Measurements from ENCODE around the gene URM1. TPM values are rescaled to one million over a fixed set of nuclear protein-coding genes. Genes with fewer than 3 reads are reported as not detected.

Gene URM1
- polyA plus RNA-seq, 4 donors = 56.1 to 83.6 (median 66.0) TPM

DNA sequence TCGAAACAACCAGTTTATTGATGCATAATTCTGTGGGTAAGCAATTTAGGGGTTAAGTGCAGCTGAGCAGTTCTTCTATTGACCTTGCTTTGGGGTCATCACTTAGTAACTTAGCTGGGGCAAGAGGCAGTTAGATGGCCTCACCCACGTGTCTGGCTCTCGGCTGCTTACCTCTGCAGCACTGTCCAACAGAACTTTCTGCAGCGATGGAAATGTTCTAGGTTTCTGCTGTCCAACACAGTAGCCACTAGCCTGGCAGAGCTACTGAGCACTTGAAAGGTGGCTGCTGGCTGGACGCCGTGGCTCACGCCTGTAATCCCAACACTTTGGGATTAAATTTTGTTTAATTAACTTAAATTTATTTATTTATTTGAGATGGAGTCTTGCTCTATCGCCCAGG lies 13.1 kb upstream of the URM1 start:
- no peak overlapping the region for H3K4me3 ChIP-seq (ENCODE audit: low read depth in 1 of 3, low read length in 3 of 3)
- H3K27ac ChIP-seq (ENCODE audit: low read depth in 1 of 3, low read length in 2 of 3) = no peak overlapping the region
- peaks cover 3 to 67% (median 20%) of the 10 kb centered on the region in 3 donors for H3K36me3 ChIP-seq (ENCODE audit: control insufficient read depth in 3 of 3, insufficient read depth in 2 of 3, low read depth in 1 of 3, low read length in 3 of 3)
- peaks cover 0 to 10% (median 0%) of the 10 kb centered on the region in 3 donors for H3K4me1 ChIP-seq (ENCODE audit: control insufficient read depth in 3 of 3, insufficient read depth in 2 of 3, low read depth in 1 of 3, low read length in 2 of 3)
- no peaks in the 10 kb centered on the region for H3K27me3 ChIP-seq (ENCODE audit: control insufficient read depth in 3 of 3, insufficient read depth in 3 of 3, low read length in 3 of 3)
- 77 to 82% (median 81%) methylated on average over 8 of the region's 8 CpGs for WGBS, 3 donors
- DNase-seq (no peak), FAIRE-seq (no peak)
- no peaks in the 10 kb centered on the region for H3K9me3 ChIP-seq (ENCODE audit: control insufficient read depth in 2 of 2, insufficient read depth in 1 of 2, low read depth in 1 of 2, low read length in 1 of 2)

- Histone ChIP-seq H3K27me3 (ENCODE audit: control insufficient read depth in 3 of 3, insufficient read depth in 3 of 3, low read length in 3 of 3) (no peaks in the 10 kb centered on the region), H3K4me3 (ENCODE audit: low read depth in 1 of 3, low read length in 3 of 3) (no peak overlapping the region), H3K27ac (ENCODE audit: low read depth in 1 of 3, low read length in 2 of 3) (no peak overlapping the region), H3K36me3 (ENCODE audit: control insufficient read depth in 3 of 3, insufficient read depth in 2 of 3, low read depth in 1 of 3, low read length in 3 of 3) (peaks cover 3 to 61% (median 20%) of the 10 kb centered on the region in 3 donors), H3K4me1 (ENCODE audit: control insufficient read depth in 3 of 3, insufficient read depth in 2 of 3, low read depth in 1 of 3, low read length in 2 of 3) (peaks cover 0 to 10% (median 0%) of the 10 kb centered on the region in 3 donors), H3K9me3 (ENCODE audit: control insufficient read depth in 2 of 2, insufficient read depth in 1 of 2, low read depth in 1 of 2, low read length in 1 of 2) (no peaks in the 10 kb centered on the region)
- DNase-seq = no peak
- FAIRE-seq = no peak
- 84 to 92% (median 88%) methylated on average over 4 of the region's 4 CpGs for WGBS, 3 donors
These were observed 12.3 kb upstream of the URM1 start for GRCh38 chr9:128358861-128359260.

DNA sequence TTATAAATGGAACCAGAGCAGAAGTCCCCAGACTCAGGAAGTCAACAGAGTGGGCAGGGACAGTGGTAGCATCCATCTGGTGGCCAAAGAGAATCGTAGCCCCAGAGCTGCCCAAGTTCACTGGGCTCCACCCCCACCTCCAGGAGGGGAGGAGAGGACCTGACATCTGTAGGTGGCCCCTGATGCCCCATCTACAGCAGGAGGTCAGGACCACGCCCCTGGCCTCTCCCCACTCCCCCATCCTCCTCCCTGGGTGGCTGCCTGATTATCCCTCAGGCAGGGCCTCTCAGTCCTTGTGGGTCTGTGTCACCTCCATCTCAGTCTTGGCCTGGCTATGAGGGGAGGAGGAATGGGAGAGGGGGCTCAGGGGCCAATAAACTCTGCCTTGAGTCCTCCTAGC lies 10.3 kb upstream of the URM1 start:
- no peak overlapping the region for H3K27ac ChIP-seq (ENCODE audit: low read depth in 1 of 3, low read length in 2 of 3)
- H3K4me1 ChIP-seq (ENCODE audit: control insufficient read depth in 3 of 3, insufficient read depth in 2 of 3, low read depth in 1 of 3, low read length in 2 of 3) = peaks cover 0 to 17% (median 0%) of the 10 kb centered on the region in 3 donors
- FAIRE-seq (no peak), DNase-seq (no peak)
- H3K9me3 ChIP-seq (ENCODE audit: control insufficient read depth in 2 of 2, insufficient read depth in 1 of 2, low read depth in 1 of 2, low read length in 1 of 2) = no peaks in the 10 kb centered on the region
- H3K36me3 ChIP-seq (ENCODE audit: control insufficient read depth in 3 of 3, insufficient read depth in 2 of 3, low read depth in 1 of 3, low read length in 3 of 3) = peaks cover 3 to 42% (median 8%) of the 10 kb centered on the region in 3 donors
- no peak overlapping the region for H3K4me3 ChIP-seq (ENCODE audit: low read depth in 1 of 3, low read length in 3 of 3)
- no peaks in the 10 kb centered on the region for H3K27me3 ChIP-seq (ENCODE audit: control insufficient read depth in 3 of 3, insufficient read depth in 3 of 3, low read length in 3 of 3)
- WGBS, 3 donors = 61 to 72% (median 66%) methylated on average over 2 of the region's 2 CpGs

- H3K4me3 ChIP-seq (ENCODE audit: low read depth in 1 of 3, low read length in 3 of 3) = no peak overlapping the region
- WGBS, 3 donors = 55% methylated on average over 14 of the region's 14 CpGs
- DNase-seq (no peak), FAIRE-seq (no peak)
- no peaks in the 10 kb centered on the region for H3K27me3 ChIP-seq (ENCODE audit: control insufficient read depth in 3 of 3, insufficient read depth in 3 of 3, low read length in 3 of 3)
- H3K9me3 ChIP-seq (ENCODE audit: control insufficient read depth in 2 of 2, insufficient read depth in 1 of 2, low read depth in 1 of 2, low read length in 1 of 2) = no peaks in the 10 kb centered on the region
- H3K4me1 ChIP-seq (ENCODE audit: control insufficient read depth in 3 of 3, insufficient read depth in 2 of 3, low read depth in 1 of 3, low read length in 2 of 3) = peaks cover 0 to 17% (median 0%) of the 10 kb centered on the region in 3 donors
- H3K27ac ChIP-seq (ENCODE audit: low read depth in 1 of 3, low read length in 2 of 3) = peak overlapping the region in 1 of 3 donors; percentile 11
- H3K36me3 ChIP-seq (ENCODE audit: control insufficient read depth in 3 of 3, insufficient read depth in 2 of 3, low read depth in 1 of 3, low read length in 3 of 3) = peaks cover 3 to 36% (median 4%) of the 10 kb centered on the region in 3 donors
These were observed 9.7 kb upstream of the URM1 start for GRCh38 chr9:128361296-128361985.

GRCh38 chr9:128361986-128362646 lies 9.1 kb upstream of the URM1 start:
- Histone ChIP-seq H3K27me3 (ENCODE audit: control insufficient read depth in 3 of 3, insufficient read depth in 3 of 3, low read length in 3 of 3) (no peaks in the 10 kb centered on the region), H3K4me3 (ENCODE audit: low read depth in 1 of 3, low read length in 3 of 3) (peak overlapping the region in 1 of 3 donors; percentile 43), H3K9me3 (ENCODE audit: control insufficient read depth in 2 of 2, insufficient read depth in 1 of 2, low read depth in 1 of 2, low read length in 1 of 2) (no peaks in the 10 kb centered on the region), H3K36me3 (ENCODE audit: control insufficient read depth in 3 of 3, insufficient read depth in 2 of 3, low read depth in 1 of 3, low read length in 3 of 3) (peaks cover 2 to 34% (median 4%) of the 10 kb centered on the region in 3 donors), H3K27ac (ENCODE audit: low read depth in 1 of 3, low read length in 2 of 3) (peak overlapping the region in 2 of 3 donors; percentile 11 to 29), H3K4me1 (ENCODE audit: control insufficient read depth in 3 of 3, insufficient read depth in 2 of 3, low read depth in 1 of 3, low read length in 2 of 3) (peaks cover 0 to 17% (median 0%) of the 10 kb centered on the region in 3 donors)
- WGBS, 3 donors = 9 to 11% (median 9%) methylated on average over 20 of the region's 20 CpGs
- FAIRE-seq (no peak), DNase-seq (peak; percentile 83 to 89)

DNA sequence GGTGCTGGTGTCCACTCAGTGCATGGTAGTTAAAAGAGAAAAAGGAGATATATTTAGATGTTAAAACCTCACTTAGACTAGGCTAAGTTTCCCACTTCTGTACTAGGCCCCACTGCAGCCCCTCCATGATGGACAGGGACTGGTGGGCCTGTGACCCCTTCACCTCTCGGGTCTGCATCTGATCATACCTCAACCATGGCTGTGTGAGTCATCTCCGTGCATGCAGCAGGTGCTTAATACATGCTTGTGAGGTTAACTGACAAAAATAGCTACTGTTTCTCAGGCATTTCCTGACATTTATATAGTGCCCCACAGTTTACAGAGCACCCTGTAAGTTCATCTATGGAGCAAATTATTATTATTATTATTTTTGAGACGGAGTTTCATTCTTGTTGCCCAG lies 8.4 kb upstream of the URM1 start:
- no peak for DNase-seq
- FAIRE-seq = no peak
- no peak overlapping the region for H3K27ac ChIP-seq (ENCODE audit: low read depth in 1 of 3, low read length in 2 of 3)
- WGBS, 3 donors = 80 to 86% (median 84%) methylated on average over 3 of the region's 3 CpGs
- H3K9me3 ChIP-seq (ENCODE audit: control insufficient read depth in 2 of 2, insufficient read depth in 1 of 2, low read depth in 1 of 2, low read length in 1 of 2) = no peaks in the 10 kb centered on the region
- no peaks in the 10 kb centered on the region for H3K27me3 ChIP-seq (ENCODE audit: control insufficient read depth in 3 of 3, insufficient read depth in 3 of 3, low read length in 3 of 3)
- H3K4me3 ChIP-seq (ENCODE audit: low read depth in 1 of 3, low read length in 3 of 3) = no peak overlapping the region
- H3K4me1 ChIP-seq (ENCODE audit: control insufficient read depth in 3 of 3, insufficient read depth in 2 of 3, low read depth in 1 of 3, low read length in 2 of 3) = peaks cover 0 to 17% (median 0%) of the 10 kb centered on the region in 3 donors
- peaks cover 0 to 27% (median 2%) of the 10 kb centered on the region in 3 donors for H3K36me3 ChIP-seq (ENCODE audit: control insufficient read depth in 3 of 3, insufficient read depth in 2 of 3, low read depth in 1 of 3, low read length in 3 of 3)

- Histone ChIP-seq H3K36me3 (ENCODE audit: control insufficient read depth in 3 of 3, insufficient read depth in 2 of 3, low read depth in 1 of 3, low read length in 3 of 3) (peaks cover 0 to 8% (median 0%) of the 10 kb centered on the region in 3 donors), H3K4me3 (ENCODE audit: low read depth in 1 of 3, low read length in 3 of 3) (no peak overlapping the region), H3K9me3 (ENCODE audit: control insufficient read depth in 2 of 2, insufficient read depth in 1 of 2, low read depth in 1 of 2, low read length in 1 of 2) (no peaks in the 10 kb centered on the region), H3K27ac (ENCODE audit: low read depth in 1 of 3, low read length in 2 of 3) (no peak overlapping the region), H3K27me3 (ENCODE audit: control insufficient read depth in 3 of 3, insufficient read depth in 3 of 3, low read length in 3 of 3) (no peaks in the 10 kb centered on the region), H3K4me1 (ENCODE audit: control insufficient read depth in 3 of 3, insufficient read depth in 2 of 3, low read depth in 1 of 3, low read length in 2 of 3) (peaks cover 0 to 21% (median 2%) of the 10 kb centered on the region in 3 donors)
- WGBS, 3 donors = 79 to 82% (median 79%) methylated on average over 4 of the region's 4 CpGs
- DNase-seq = no peak
- FAIRE-seq = no peak
These were observed 5.6 kb upstream of the URM1 start for GRCh38 chr9:128365525-128365924.

GRCh38 chr9:128369024-128369706 lies 2.0 kb upstream of the URM1 start:
- H3K36me3 ChIP-seq (ENCODE audit: control insufficient read depth in 3 of 3, insufficient read depth in 2 of 3, low read depth in 1 of 3, low read length in 3 of 3) = peaks cover 0 to 10% (median 0%) of the 10 kb centered on the region in 3 donors
- FAIRE-seq (no peak), DNase-seq (no peak)
- no peaks in the 10 kb centered on the region for H3K9me3 ChIP-seq (ENCODE audit: control insufficient read depth in 2 of 2, insufficient read depth in 1 of 2, low read depth in 1 of 2, low read length in 1 of 2)
- no peak overlapping the region for H3K27ac ChIP-seq (ENCODE audit: low read depth in 1 of 3, low read length in 2 of 3)
- H3K4me1 ChIP-seq (ENCODE audit: control insufficient read depth in 3 of 3, insufficient read depth in 2 of 3, low read depth in 1 of 3, low read length in 2 of 3) = peaks cover 7 to 23% (median 8%) of the 10 kb centered on the region in 3 donors
- no peak overlapping the region for H3K4me3 ChIP-seq (ENCODE audit: low read depth in 1 of 3, low read length in 3 of 3)
- no peaks in the 10 kb centered on the region for H3K27me3 ChIP-seq (ENCODE audit: control insufficient read depth in 3 of 3, insufficient read depth in 3 of 3, low read length in 3 of 3)
- 93 to 96% (median 93%) methylated on average over 9 of the region's 9 CpGs for WGBS, 3 donors

Measured in small intestine (tissue), 7 donors.